IMR-90 (cell line): Measurements from ENCODE around the gene RNF43.

ENCODE experiments used
- MAFK ChIP-seq: IDR thresholded peaks from 2 replicates; pipeline ENCODE4 v1.6.1; 2012; ENCODE audit warnings: low read depth, low read length, improper control_type of control experiment
- POLR2A ChIP-seq: IDR thresholded peaks from 2 replicates; pipeline ENCODE4 v1.6.1; 2012; ENCODE audit warnings: mild to moderate bottlenecking, low read depth, low read length

GRCh38 chr17:58370309-58370708 is 47.0 kb downstream of the RNF43 start:
- no peak for TF ChIP-seq MAFK
- TF ChIP-seq POLR2A, result no peak
